ENCODE results near the gene CFAP99.
A peak's percentile ranks its signal among the peaks of the same experiment; 100 is the strongest.
"Not testable (repeated sequence)": the region's sequence is repeated elsewhere in the genome, so short reads cannot be mapped to it uniquely, and the experiment has no call there.

CFAP99 gene

GRCh38 chr4:2429945-2430757 is 11.4 kb downstream of the CFAP99 start:
- not testable (repeated sequence) for DNase-seq (ENCODE audit: low read depth)

GRCh38 chr4:2432004-2432403 is 13.2 kb downstream of the CFAP99 start:
- DNase-seq (ENCODE audit: low read depth): no peak

- DNase-seq (ENCODE audit: low read depth): no peak
Observed at GRCh38 chr4:2432991-2433530, 14.3 kb downstream of the CFAP99 start.

- no peak for DNase-seq (ENCODE audit: low read depth)
Observed at GRCh38 chr4:2433609-2434350, 15.0 kb downstream of the CFAP99 start.

- no peak for DNase-seq (ENCODE audit: low read depth)
Observed at GRCh38 chr4:2434420-2434819, 15.7 kb downstream of the CFAP99 start.

- no peak for DNase-seq (ENCODE audit: low read depth)
Observed at GRCh38 chr4:2436301-2436700, 17.5 kb downstream of the CFAP99 start.

GRCh38 chr4:2436761-2437474 is 18.2 kb downstream of the CFAP99 start:
- no peak for DNase-seq (ENCODE audit: low read depth)

GRCh38 chr4:2437475-2438215 is 18.9 kb downstream of the CFAP99 start:
- no peak for DNase-seq (ENCODE audit: low read depth)

- no peak for DNase-seq (ENCODE audit: low read depth)
Observed at GRCh38 chr4:2438822-2439718, 20.3 kb downstream of the CFAP99 start.

- DNase-seq (ENCODE audit: low read depth): peak; percentile 40
Observed at GRCh38 chr4:2441393-2442174, 22.8 kb downstream of the CFAP99 start.

GRCh38 chr4:2442175-2442993 is 23.6 kb downstream of the CFAP99 start:
- no peak for DNase-seq (ENCODE audit: low read depth)

- DNase-seq (ENCODE audit: low read depth): no peak
Observed at GRCh38 chr4:2443061-2443730, 24.4 kb downstream of the CFAP99 start.

- no peak for DNase-seq (ENCODE audit: low read depth)
Observed at GRCh38 chr4:2443956-2444740, 25.4 kb downstream of the CFAP99 start.

GRCh38 chr4:2445130-2445529 is 26.4 kb downstream of the CFAP99 start:
- no peak for DNase-seq (ENCODE audit: low read depth)

GRCh38 chr4:2445571-2445970 is 26.8 kb downstream of the CFAP99 start:
- DNase-seq (ENCODE audit: low read depth): no peak

GRCh38 chr4:2446656-2447564 is 28.2 kb downstream of the CFAP99 start:
- no peak for DNase-seq (ENCODE audit: low read depth)

GRCh38 chr4:2448589-2448988 is 29.8 kb downstream of the CFAP99 start:
- no peak for DNase-seq (ENCODE audit: low read depth)

Data from HS-27A (cell line).